KMS-11 (cell line): Measurements from ENCODE around the gene ATP5PF.

Experiments used
- H2AFZ ChIP-seq: fragments of 200-600 bp; sonication (generic); 2 replicates; pipeline ENCODE4 v1.6.1; 2016; ENCODE audit warnings: antibody characterized with exemption, mixed run types, low read depth
- H3K27ac ChIP-seq: fragments of 200-600 bp; sonication (generic); 2 replicates; pipeline ENCODE4 v1.6.1; 2016; ENCODE audit warnings: mild to moderate bottlenecking, mixed run types
- H3K27me3 ChIP-seq: fragments of 200-600 bp; sonication (generic); 2 replicates; pipeline ENCODE4 v1.6.1; 2017; ENCODE audit warnings: mild to moderate bottlenecking, low read depth, mixed run types, moderate library complexity; ENCODE audit not compliant: insufficient read depth
- H3K36me3 ChIP-seq: fragments of 200-600 bp; sonication (generic); 2 replicates; pipeline ENCODE4 v1.6.1; 2017; ENCODE audit warnings: mild to moderate bottlenecking, mixed run types; ENCODE audit not compliant: insufficient read depth
- H3K4me1 ChIP-seq: fragments of 200-600 bp; sonication (generic); 2 replicates; pipeline ENCODE4 v1.6.1; 2016; ENCODE audit warnings: mild to moderate bottlenecking, low read depth, mixed run types; ENCODE audit not compliant: poor library complexity, severe bottlenecking
- H3K4me2 ChIP-seq: fragments of 200-600 bp; sonication (generic); 2 replicates; pipeline ENCODE4 v1.7.0; 2016; ENCODE audit warnings: mild to moderate bottlenecking, mixed run types
- H3K4me3 ChIP-seq: fragments of 200-600 bp; sonication (generic); IDR thresholded peaks from 2 replicates; pipeline ENCODE4 v1.6.1; 2017; ENCODE audit warnings: low read depth, low read length, mixed read lengths; ENCODE audit not compliant: insufficient read depth
- H3K79me2 ChIP-seq: fragments of 200-600 bp; sonication (generic); 2 replicates; pipeline ENCODE4 v1.6.1; 2016; ENCODE audit warnings: low read depth, mixed run types; ENCODE audit not compliant: insufficient read depth
- H3K9ac ChIP-seq: fragments of 200-600 bp; sonication (generic); 2 replicates; pipeline ENCODE4 v1.6.1; 2016; ENCODE audit warnings: mild to moderate bottlenecking, mixed run types
- H4K20me1 ChIP-seq: fragments of 200-600 bp; sonication (generic); 2 replicates; pipeline ENCODE4 v1.6.1; 2016; ENCODE audit warnings: mild to moderate bottlenecking, mixed run types; ENCODE audit not compliant: insufficient read depth
- TF ChIP-seq, protein P1 (sequence below): fragments of 200-600 bp; sonication (generic); conservative IDR thresholded peaks from 2 replicates; pipeline ENCODE4 v1.6.1; 2017; ENCODE audit warnings: low read depth, mild to moderate bottlenecking, antibody characterized with exemption, low read length, moderate library complexity, mixed read lengths

ATP5PF gene

GRCh38 chr21:25767921-25768320 lies 33.2 kb upstream of the ATP5PF start:
- Histone ChIP-seq H3K27me3 (no peaks in the 10 kb centered on the region), H3K36me3 (no peaks in the 10 kb centered on the region), H3K9ac (no peak overlapping the region)

GRCh38 chr21:25764065-25764464 lies 29.4 kb upstream of the ATP5PF start:
- no peaks in the 10 kb centered on the region for H3K27me3 ChIP-seq
- no peak overlapping the region for H3K4me2 ChIP-seq
- H3K36me3 ChIP-seq: peaks cover 6% of the 10 kb centered on the region; the same call in 1 of the 2 replicates
- H3K4me1 ChIP-seq: no peaks in the 10 kb centered on the region
- H2AFZ ChIP-seq: no peak overlapping the region
- no peaks in the 10 kb centered on the region for H4K20me1 ChIP-seq
- no peak overlapping the region for H3K9ac ChIP-seq
- TF ChIP-seq, protein P1, sequence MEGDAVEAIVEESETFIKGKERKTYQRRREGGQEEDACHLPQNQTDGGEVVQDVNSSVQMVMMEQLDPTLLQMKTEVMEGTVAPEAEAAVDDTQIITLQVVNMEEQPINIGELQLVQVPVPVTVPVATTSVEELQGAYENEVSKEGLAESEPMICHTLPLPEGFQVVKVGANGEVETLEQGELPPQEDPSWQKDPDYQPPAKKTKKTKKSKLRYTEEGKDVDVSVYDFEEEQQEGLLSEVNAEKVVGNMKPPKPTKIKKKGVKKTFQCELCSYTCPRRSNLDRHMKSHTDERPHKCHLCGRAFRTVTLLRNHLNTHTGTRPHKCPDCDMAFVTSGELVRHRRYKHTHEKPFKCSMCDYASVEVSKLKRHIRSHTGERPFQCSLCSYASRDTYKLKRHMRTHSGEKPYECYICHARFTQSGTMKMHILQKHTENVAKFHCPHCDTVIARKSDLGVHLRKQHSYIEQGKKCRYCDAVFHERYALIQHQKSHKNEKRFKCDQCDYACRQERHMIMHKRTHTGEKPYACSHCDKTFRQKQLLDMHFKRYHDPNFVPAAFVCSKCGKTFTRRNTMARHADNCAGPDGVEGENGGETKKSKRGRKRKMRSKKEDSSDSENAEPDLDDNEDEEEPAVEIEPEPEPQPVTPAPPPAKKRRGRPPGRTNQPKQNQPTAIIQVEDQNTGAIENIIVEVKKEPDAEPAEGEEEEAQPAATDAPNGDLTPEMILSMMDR: no peak
- no peak overlapping the region for H3K4me3 ChIP-seq
- no peaks in the 10 kb centered on the region for H3K79me2 ChIP-seq
- no peak overlapping the region for H3K27ac ChIP-seq

More at GRCh38 chr21:25767921-25768320, 33.2 kb upstream of the ATP5PF start:
- no peak overlapping the region for H3K4me2 ChIP-seq
- no peaks in the 10 kb centered on the region for H3K4me1 ChIP-seq
- no peaks in the 10 kb centered on the region for H3K79me2 ChIP-seq
- H3K27ac ChIP-seq: no peak overlapping the region
- no peaks in the 10 kb centered on the region for H4K20me1 ChIP-seq
- H3K4me3 ChIP-seq: no peak overlapping the region
- TF ChIP-seq, protein P1: no peak
- no peak overlapping the region for H2AFZ ChIP-seq

- Histone ChIP-seq H4K20me1 (no peaks in the 10 kb centered on the region), H3K27me3 (no peaks in the 10 kb centered on the region), H3K9ac (no peak overlapping the region), H3K4me2 (no peak overlapping the region), H3K79me2 (no peaks in the 10 kb centered on the region), H3K4me3 (no peak overlapping the region), H3K4me1 (peaks cover 16% of the 10 kb centered on the region), H3K36me3 (peaks cover 6% of the 10 kb centered on the region; the same call in 1 of the 2 replicates), H3K27ac (no peak overlapping the region), H2AFZ (no peak overlapping the region)
- TF ChIP-seq, protein P1: no peak
These were observed 26.0 kb upstream of the ATP5PF start for GRCh38 chr21:25760677-25761076.

- peaks cover 19% of the 10 kb centered on the region for H3K4me1 ChIP-seq
- no peak overlapping the region for H2AFZ ChIP-seq
- TF ChIP-seq, protein P1: no peak
- no peaks in the 10 kb centered on the region for H3K27me3 ChIP-seq
- no peaks in the 10 kb centered on the region for H4K20me1 ChIP-seq
- no peak overlapping the region for H3K9ac ChIP-seq
- no peak overlapping the region for H3K4me3 ChIP-seq
- no peaks in the 10 kb centered on the region for H3K79me2 ChIP-seq
- no peak overlapping the region for H3K27ac ChIP-seq
- peaks cover 6% of the 10 kb centered on the region; the same call in 1 of the 2 replicates for H3K36me3 ChIP-seq
- no peak overlapping the region for H3K4me2 ChIP-seq
These were observed 25.4 kb upstream of the ATP5PF start for GRCh38 chr21:25760061-25760460.
